Measurements from ENCODE around the gene RINL.
"Not testable (repeated sequence)": the region's sequence is repeated elsewhere in the genome, so short reads cannot be mapped to it uniquely, and the experiment has no call there.

Gene RINL

GRCh38 chr19:38904581-38905539, 26.8 kb upstream of the RINL start:
- no peak for DNase-seq

GRCh38 chr19:38901683-38902082, 23.6 kb upstream of the RINL start:
- DNase-seq = no peak

GRCh38 chr19:38900743-38901190, 22.7 kb upstream of the RINL start:
- no peak for DNase-seq

- DNase-seq = no peak
Measured at GRCh38 chr19:38900202-38900629, 22.1 kb upstream of the RINL start.

- DNase-seq = peak; percentile 99
Measured at GRCh38 chr19:38899447-38900201, 21.5 kb upstream of the RINL start, which contains the start of the genes NFKBIB and SIRT2. TSS of gene NFKBIB (plus strand) at chr19:38899969. CDS start at chr19:38900033, 64 bp downstream. TSS of gene SIRT2 (minus strand) at chr19:38899618. CDS start at chr19:38899521, 97 bp downstream.

- no peak for DNase-seq
Measured at GRCh38 chr19:38898788-38899446, 20.8 kb upstream of the RINL start.

- DNase-seq = no peak
Measured at GRCh38 chr19:38894968-38895367, 16.9 kb upstream of the RINL start.

GRCh38 chr19:38893341-38893771, 15.3 kb upstream of the RINL start:
- no peak for DNase-seq

GRCh38 chr19:38892841-38893240, 14.8 kb upstream of the RINL start:
- DNase-seq = no peak

- no peak for DNase-seq
Measured at GRCh38 chr19:38891771-38892170, 13.7 kb upstream of the RINL start.

GRCh38 chr19:38890686-38891085, 12.6 kb upstream of the RINL start:
- DNase-seq = no peak

- no peak for DNase-seq
Measured at GRCh38 chr19:38889803-38890202, 11.7 kb upstream of the RINL start.

GRCh38 chr19:38888876-38889275, 10.8 kb upstream of the RINL start:
- no peak for DNase-seq

- DNase-seq = not testable (repeated sequence)
Measured at GRCh38 chr19:38884691-38885090, 6.6 kb upstream of the RINL start.

- DNase-seq = no peak
Measured at GRCh38 chr19:38883286-38883685, 5.2 kb upstream of the RINL start.

- no peak for DNase-seq
Measured at GRCh38 chr19:38880882-38881609, 3.0 kb upstream of the RINL start.

GRCh38 chr19:38880076-38880881, 2.2 kb upstream of the RINL start:
- no peak for DNase-seq

- DNase-seq = no peak
Measured at GRCh38 chr19:38879400-38879751, 1.3 kb upstream of the RINL start.

- DNase-seq = no peak
Measured at GRCh38 chr19:38878575-38879399, 712 bp upstream of the RINL start.

- DNase-seq = no peak
Measured at GRCh38 chr19:38875656-38876395, 2.2 kb downstream of the RINL start.

All from T1000 (cell line).